ENCODE measurements around the gene MPEG1.

- TF ChIP-seq GATA1 (IDR thresholded peaks at IDR 0.05; ENCODE audit: low read depth, low read length) (no peak), POLR2A (IDR thresholded peaks at IDR 0.05; ENCODE audit: low read length) (no peak)
Measured at GRCh38 chr11:59174664-59175033, 38.1 kb downstream of the MPEG1 start.
